ENCODE data around the gene KCNQ1.

The KCNQ1 gene

DNA sequence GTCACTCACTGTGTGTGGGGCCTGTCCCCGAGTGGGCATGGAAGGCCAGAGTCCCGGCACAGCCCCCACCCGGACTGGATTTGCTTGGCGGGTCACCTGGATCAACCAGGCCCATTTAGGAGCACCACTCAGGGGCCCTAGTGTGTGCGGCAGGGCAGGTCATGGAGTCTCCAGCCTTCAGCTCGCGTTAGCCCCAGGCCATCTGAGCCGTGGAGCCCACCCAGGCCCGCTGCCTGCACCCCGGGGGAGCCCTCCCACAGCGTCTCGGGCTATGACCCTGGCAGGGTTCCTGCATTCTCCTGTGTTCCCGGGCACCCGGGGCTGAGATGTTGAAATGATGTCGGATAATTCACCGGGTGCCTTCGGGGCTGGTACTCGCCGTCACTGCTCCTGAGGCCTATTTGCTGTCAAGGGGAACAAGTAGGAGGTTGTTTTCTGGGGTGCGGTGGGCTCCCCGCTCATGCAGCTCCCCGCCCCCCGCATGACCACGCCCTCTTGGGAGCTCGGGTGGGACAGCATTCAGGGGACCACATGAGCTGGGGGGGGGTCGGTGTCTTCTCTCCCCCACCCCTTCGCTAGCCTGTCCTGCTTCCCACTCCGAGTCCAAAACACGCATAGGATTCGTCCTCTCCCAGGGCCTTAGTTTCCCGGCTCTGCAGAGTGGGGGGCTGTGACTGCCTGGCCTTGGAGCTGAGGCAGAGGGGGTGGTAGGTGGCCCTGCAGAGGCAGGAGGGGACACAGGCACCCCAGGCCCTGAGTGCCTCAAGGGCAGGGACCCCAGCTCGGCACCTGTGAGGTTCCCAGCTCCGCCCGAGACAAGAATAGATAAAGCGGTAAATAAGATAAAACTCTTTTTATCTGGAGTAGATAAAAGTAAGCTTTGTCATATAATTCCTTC lies 77.2 kb downstream of the KCNQ1 start:
- DNase-seq (ENCODE audit: low read depth in 2 of 2) = no peak

DNA sequence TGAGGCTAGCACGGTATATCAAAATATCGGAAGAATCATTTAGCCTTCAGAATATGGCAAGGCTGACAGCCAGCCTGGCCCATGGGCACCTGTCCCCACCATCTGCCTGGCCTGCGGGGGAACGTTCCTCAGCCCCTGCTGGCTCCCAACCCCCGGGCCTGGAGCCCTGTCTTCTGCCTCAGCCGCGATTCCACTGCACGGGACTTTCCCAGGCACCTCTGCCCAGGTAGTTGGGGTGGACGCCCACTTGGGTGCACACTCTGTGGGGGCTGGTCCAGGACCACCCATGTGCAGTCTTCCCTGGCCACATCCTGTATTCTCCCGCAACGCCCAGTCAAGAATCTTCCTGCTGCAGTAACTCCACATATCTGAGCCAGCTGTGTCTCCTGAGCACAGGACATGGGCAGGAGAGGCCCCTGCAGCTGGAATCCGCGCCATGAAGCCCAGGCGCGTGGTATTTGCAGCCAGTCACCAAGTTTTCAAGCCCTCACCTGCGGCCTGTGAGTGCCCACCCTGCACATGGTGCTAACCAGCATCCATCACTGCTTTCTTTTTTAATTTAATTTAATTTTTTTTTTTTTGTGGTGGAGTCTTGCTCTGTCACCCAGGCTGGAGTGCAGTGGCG lies 77.9 kb downstream of the KCNQ1 start:
- DNase-seq (ENCODE audit: low read depth in 2 of 2) = no peak

DNA sequence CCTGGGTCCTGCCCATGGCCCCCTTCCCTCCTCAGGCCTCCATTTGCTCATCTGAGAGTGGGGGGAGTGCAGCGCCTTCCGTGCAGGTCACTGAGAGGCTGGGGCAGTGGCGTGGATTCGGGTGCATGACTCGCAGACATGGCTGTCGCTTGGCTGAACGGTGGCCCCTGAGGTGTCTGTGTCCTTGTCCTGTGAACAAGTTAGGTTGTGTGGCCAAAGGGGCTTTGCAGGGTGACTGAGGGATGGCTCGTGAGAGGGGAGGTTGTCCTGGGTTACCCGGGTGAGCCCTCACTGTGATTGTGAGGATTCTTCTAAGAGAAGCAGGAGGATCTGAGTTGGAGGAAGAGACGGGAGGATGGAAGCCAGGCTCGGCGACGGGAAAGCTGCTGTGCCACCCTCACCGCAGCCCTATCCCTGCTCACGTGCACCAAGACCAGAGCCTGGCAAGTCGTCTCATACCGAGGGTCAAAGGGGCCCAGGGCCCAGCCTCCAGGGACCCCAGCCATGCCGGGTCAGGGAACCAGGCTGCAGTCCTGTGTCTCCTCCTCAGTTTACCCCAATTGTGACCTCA lies 79.1 kb downstream of the KCNQ1 start:
- DNase-seq (ENCODE audit: low read depth in 2 of 2) = no peak

DNA sequence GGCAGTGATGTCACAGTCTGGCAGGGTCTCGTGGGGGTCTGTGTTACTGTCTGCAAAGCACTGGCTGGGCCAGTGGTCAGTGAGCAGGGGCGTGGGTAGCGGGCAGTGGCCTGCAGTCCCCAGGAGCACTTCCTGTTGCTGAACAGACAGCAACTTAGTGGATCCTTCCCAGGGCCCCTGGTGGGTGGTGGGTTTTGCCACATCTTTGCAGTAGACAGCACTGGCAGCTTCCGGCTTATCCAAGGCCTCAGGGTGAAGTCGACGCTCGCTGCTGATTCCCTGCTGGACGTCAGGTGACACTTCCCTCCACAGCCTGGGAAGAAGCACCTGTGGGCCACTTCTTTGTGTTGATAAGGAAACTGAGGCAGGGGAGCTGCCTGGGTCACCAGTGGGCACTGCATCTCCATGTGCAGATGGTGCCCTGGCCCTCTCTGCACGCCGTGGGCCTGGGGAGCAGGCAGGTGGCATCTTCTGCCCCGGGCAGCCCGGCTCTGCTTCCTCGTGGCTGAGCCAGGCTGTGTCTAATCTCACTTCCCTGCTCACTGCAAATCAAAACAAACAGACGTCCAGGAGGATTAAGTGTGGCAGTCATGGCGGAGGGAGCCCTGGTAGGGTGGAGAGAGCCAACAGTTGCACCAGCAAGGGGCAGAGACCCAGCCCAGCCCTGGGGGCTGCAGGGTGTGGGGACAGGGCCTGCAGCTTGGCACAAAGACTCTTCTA lies 79.8 kb downstream of the KCNQ1 start:
- no peak for DNase-seq (ENCODE audit: low read depth in 2 of 2)

DNA sequence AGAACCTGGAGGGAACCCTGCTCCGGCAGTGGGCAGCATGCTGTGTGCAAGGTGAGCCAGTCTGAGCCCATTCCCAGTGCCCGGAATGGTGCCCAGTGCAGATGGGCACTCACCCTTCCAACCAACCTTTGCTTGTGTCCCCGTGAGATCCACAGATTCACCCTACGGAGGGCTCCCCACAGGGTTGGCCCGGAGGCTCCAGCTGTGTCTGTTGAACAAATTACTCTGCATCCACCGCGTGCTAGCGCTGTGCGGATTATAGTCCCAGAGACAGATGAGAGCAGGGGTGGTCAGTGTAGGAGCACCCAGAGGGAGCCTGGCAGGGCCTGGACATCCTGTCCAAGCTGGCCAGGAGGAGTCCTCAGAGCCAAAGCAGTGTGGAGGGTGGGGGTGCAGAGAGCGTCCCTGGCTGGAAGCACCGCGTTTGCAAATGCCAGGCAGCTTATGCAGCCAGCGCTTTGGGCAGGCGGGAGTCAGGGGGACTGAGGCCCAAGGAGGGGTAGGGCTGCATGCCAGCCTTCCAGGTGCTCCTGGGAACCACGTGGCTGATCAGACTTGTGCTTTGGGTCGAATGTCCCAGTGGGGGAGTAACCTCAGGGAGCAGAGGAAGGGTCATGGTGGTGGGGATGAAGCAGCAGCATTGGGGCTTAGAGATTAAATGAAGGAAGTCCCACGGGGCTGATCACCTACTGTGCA lies 80.5 kb downstream of the KCNQ1 start:
- no peak for DNase-seq (ENCODE audit: low read depth in 2 of 2)

DNA sequence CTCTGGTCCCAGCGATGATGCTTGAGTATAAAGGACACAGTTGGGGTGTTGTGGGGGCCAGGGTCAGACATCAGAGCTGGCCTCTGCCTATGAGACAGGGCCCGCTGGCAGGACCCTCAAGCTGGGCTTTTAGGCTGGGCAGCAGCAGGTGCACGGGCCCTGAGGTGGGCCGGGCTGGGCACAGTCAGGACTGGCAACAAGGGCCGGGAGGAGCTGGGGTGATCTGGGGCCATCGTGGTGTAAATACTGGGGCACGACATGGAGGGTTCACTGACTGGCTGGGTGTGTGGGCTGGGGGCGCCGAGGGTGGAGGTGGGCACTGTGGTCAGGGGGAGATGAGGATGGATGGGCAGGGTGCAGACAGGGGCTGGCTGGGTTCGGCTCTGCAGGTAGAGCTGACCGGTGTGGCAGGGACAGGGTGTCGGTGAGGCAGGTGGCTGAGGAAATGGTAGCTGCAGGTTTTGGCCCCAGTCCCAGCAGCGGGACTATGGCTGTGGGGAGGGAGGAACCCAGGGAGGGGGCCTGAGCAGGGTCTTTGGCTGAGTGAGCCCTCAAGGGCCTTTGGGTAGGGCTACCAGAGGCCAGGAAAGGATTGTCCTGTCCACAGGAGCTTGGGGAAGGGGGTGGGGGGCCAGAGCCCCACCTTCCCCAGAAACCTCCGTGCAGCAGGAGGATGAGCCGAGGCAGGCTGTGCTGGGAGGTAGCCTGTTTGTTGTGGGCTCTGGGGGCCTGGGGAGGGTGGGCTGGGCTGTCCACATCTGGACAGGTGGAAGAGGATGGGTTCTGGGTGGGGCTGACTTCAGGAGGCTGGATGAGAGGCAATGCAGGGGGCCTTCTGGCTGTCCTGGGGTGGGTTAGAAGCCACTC lies 81.4 kb downstream of the KCNQ1 start:
- no peak for DNase-seq (ENCODE audit: low read depth in 2 of 2)

DNA sequence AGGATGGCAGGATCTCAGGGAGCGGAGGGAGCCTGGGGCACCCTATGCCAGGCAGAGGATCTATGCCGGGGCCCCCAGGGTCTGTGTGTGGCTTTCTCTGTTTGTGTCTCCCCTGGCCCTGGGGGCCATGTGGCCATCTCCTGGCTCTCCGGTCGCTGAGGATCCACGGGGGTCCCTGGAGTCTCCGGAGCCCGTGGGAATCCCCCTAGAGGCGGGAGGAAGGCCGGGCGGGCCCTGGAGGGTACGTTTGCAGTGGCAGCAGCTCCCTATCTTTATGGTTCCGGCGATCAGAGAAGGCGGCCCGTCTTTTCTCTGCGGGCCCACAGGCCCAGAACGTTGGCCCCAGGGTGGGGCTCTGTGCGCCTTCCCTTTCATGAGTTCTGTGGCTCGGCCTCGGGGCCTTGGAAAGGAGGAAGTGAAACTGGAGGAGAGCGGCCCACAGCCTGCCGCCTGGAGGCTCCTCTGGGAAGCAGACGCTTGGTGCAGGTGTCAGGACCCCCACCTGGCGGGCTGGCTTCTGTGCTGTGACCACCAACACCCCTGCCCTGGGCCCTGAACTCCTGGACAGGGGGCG lies 82.1 kb downstream of the KCNQ1 start:
- DNase-seq (ENCODE audit: low read depth in 2 of 2) = no peak

DNA sequence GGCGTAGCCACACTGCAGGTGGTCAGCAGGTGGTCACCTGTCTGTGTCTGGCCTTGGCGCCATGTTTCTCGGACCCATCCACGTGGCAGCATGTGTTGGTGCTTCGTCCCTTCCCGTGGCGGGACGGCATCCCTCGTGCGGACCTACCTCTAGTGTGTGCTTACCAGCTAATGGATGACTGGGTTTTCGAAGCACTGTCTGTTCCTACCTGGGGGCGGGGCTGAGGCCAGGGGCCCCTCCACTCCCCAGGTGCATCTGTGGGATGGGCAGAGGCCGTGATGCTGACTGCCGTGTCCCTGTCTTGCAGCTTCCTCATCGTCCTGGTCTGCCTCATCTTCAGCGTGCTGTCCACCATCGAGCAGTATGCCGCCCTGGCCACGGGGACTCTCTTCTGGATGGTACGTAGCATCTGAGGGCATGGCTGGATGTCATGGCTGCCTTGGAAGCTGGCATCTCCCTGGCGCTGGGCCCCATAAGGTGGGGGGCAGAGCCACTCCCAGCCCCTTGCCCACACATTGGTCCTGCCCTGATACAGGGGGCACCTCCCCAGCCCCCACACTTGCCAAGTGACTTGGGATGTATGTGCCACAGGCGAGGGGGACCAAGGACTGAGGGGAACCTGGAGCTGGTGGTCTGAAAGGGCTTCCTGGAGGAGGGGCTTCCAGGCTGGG lies 82.9 kb downstream of the KCNQ1 start:
- no peak for DNase-seq (ENCODE audit: low read depth in 2 of 2)

DNA sequence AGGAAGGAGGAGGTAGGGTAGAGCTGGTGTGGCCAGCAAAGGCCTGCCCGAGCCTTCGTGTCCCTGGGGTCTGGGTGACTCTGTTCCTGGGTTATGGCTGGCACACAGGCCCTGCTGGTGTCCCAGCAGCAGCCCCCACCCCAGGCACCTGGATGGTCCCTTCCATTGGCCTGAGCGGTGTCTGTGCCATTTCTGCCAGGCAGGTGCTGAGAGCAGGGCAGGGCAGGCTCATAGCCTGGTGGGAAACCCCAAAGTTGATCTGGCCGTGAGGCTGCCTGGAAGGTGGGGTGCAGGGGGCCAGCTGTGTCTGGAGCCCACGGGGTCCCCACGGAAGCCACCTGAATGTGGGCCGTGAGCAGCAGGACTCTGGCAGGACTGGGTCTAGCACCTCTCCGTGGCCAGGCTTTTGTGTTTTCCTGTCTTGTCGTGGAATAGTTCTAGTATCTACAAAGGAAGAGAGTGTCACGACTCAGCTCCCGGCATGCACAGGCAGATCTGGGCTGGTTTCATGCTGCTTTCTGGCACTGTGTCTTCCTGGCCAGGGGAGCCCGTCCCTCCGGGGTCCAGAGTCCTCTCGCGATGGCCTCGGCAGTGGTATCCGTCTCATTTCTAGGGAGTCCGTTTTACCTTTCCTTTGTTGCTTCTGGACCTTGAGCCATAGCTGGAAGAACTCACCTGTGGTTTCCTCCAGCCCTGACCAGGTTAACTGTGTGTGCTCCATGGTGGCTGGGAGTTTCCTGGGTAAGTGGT lies 83.7 kb downstream of the KCNQ1 start:
- DNase-seq (ENCODE audit: low read depth in 2 of 2) = no peak

DNA sequence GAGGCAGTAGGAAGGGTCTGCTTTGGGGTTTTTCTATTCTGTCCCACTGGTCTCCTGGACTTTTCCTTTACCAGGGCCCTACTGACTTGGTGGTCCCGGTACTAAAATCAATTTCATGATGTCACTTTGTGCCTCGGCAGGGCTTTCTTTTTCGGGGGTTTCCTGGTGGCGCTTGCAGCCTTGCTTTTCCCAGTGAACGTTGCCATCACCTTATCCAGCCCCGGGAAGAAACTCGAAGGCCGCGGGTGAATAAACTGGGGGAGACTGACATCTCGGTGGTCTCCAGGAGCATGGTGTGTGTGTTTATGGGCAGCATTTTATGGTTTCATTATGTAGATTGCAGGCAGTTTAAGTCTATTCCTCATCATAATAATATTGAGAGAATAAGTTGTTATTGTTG lies 84.4 kb downstream of the KCNQ1 start:
- DNase-seq (ENCODE audit: low read depth in 2 of 2) = no peak

DNA sequence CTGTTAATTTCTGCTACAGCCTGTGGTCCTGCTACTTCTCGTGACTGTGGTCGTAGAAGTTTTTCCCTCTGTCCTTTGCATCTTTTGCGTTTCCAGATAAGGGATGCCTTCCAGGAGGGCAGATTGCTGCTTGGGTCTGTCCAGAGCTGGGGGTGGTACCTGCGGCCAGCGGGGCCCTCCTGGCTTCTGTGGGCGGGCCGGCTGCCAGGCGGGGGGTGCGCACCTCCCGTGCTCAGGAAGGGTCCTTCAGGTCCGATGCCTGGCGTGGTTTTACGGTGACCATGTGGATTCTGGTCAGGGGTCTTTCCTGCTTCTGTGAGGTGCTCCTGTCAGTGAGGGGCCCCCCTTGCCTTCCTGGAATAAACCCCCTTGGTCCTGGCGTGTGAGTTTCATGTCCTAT lies 84.8 kb downstream of the KCNQ1 start:
- DNase-seq (ENCODE audit: low read depth in 2 of 2) = no peak

DNA sequence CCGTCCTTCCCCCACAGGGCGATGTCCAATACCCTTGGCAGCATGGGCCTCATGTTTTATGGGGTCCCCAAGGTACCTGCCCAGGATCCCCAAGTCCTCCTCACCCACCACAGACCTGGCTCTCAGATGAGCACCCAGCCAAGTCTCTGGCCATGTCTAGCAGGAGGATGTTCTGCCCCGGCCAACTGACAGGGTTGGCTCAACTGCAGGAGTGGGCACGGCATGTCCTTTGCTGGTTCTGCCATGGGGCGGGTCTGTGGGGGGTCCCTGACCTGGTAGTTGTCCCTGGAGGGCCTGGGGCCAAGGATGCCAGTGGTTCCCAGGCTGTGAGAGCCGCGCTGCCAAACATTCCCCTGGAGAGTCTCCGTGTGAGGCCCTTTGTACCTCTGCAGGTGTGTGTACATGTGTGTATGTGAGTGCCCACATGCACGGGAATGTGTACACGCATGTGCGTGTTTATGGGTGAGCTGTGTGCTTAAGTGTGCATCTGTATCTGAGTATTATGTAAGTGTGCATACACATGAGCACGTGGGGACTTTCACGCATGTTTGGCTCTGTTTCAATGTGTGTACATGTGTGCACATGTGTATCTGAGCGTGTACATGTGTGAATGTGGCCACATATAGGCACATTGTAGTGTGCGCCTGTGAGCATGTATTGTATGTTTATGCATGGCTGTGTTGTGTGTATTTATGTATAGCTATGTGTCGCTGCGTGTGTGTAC lies 85.5 kb downstream of the KCNQ1 start:
- DNase-seq (ENCODE audit: low read depth in 2 of 2) = no peak

DNA sequence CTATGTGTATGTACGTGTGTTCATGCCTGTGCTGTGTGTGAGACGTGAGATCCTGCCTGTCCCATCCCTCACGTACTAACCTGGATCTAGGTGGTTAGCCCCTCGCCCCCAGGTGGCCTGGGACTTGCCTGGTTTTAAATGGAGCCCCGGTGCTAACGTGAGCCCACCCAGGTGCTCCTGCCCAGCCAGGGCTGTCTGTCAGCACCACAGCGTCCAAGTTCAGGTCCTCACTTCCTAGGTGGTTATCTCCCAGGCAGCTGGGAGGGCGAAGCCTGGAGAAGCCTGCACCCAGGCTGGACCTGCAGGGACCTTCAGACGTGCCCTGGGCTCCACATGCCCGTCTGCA lies 86.0 kb downstream of the KCNQ1 start:
- no peak for DNase-seq (ENCODE audit: low read depth in 2 of 2)

DNA sequence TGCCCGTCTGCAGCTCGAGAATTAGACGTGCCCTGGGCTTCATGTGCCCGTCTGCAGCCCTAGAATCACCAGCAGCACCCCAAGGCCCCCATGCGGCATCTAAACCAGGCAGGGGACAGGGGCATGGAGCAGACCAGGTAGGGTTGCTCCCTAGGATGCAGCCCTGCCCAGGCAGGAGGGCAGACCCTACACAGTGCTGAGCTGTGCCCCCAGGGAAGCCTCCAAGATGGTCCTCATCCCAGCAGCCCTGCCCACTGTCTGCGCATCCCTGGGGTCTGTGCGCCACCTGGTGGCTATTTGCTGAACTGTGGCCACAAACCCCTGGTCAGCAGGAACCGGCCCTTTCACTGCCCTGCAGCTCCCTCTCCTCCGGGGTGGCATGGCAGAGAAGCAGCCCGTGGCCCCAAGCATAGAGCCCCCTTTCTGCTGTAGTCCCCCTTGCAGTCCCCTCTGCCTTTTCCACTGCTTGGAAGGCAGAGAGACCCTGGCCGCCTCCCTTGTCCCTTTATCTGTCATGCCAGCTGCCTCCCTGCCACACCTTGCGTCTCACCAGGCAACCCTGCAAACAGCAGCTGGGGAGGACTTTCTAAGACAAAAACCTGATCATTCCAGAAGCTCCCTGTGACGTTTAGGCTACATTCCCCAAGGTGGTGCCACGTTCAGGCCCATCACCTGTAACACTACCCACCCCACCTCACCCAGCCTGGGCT lies 86.6 kb downstream of the KCNQ1 start:
- DNase-seq (ENCODE audit: low read depth in 2 of 2) = peak; percentile 9 to 10

DNA sequence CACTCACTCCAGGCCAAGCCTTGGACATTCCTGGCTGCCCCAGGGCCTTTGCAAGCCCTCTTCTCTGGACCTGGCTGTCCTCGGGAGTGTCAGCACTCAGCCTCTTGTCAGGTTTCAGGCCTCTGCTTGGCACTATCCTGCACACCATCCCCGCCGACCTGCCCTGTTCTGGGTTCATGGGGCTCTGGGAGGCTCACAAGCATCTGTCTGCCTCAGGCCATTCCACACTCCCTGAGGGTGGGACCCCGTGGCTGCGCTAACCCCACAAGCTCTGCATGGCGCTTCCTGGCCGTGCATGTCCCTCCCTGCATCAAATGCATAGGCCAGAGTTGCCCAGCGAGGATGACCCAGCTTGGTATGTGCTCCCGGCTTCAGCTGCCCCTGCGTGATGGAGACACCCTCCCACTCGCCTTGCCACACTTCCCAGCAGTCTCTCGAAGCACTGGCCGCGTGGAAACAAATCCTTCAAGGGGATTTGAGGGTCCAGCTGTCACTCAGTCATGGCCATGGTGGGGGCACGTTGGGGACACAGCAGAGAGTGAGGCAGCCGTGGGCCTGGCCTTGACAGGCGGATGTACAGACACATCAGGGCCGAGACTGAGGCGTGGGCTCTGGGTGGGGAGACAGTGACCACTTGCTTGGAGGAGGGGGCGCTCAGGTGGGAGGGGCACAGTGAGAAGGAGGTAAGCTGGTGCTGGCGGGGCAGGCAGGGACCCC lies 87.3 kb downstream of the KCNQ1 start:
- no peak for DNase-seq (ENCODE audit: low read depth in 2 of 2)

DNA sequence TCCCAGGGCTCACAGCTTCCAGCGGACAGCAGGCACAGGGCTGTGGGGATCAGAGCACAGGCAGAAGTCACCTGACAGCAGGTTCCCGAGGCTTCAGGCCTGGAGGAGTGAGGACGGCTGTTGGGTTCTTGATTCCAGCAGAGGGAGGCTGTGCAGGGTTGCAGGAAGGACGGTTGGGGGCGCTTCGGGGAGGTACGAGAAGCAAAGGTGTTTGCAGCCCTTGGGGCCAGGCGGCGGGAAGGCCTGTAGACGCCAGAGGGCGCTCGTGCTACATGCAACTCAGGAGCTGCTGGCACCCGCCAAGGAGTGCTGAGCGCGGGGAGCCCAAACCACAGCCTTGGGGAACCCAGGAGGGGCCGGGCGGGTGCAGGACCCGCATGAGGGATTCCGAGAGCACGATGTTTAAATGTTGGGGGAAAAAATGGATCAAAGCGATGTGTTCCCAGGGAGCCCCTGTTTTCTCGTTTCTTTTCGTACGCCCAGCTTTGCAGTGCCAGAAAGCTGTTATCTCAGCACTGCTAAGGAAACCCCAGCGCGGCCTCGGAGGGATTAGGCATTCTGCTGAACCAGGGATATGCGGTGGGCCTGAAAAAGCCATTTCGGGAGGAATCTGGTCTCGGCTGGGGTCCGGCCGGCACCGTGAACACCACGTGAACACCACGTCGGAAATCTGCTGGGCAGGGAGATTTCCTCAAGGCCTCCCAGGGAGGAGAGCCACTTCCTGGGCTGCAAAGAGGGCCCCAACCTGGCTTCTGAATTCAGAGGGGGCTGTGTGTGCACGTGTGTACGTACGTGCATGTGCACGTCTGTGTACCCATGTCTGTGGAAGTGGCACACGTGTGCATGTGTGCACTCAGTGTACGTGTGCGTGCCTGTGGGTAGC lies 88.1 kb downstream of the KCNQ1 start:
- peak; percentile 62 to 67 for DNase-seq (ENCODE audit: low read depth in 2 of 2)

All from fibroblast of skin of left quadriceps (primary cell).